CD14-positive monocyte (primary cell): ENCODE data around the gene CDH13. TPM values are rescaled to one million over a fixed set of nuclear protein-coding genes. Genes with fewer than 3 reads are reported as not detected.

Experiments used
- DNase-seq, 3 donors: peaks; one replicate each; pipeline ENCODE4 v3.0.0-alpha.2; 2011 to 2022
- H2AFZ ChIP-seq: 2 replicates; pipeline ENCODE4 v1.6.0; 2012; ENCODE audit warnings: mild to moderate bottlenecking, low read depth, low read length, inconsistent platforms; ENCODE audit not compliant: insufficient read depth, poor library complexity, severe bottlenecking
- H3K27ac ChIP-seq, 2 donors: 1 replicate in 1 of 2; 2 replicates in 1 of 2; pipeline ENCODE4 v1.5.1; 2012 to 2013; ENCODE audit warnings: low read length in 2 of 2, control low read depth in 1 of 2, inconsistent platforms in 1 of 2, low read depth in 1 of 2, mild to moderate bottlenecking in 1 of 2
- H3K27me3 ChIP-seq, 2 donors: one replicate each; pipeline versions ENCODE4 v1.6.0 to v1.6.1; 2011 to 2013; ENCODE audit warnings: low read length in 2 of 2; ENCODE audit not compliant: control insufficient read depth in 2 of 2, insufficient read depth in 2 of 2
- H3K36me3 ChIP-seq, 2 donors: replicated peaks in 1 of 2; 1 replicate in 1 of 2; 2 replicates in 1 of 2; pipeline versions ENCODE4 v1.5.1 to v1.6.1; 2012 to 2013; ENCODE audit warnings: low read length in 2 of 2, control low read depth in 1 of 2, inconsistent platforms in 1 of 2, mild to moderate bottlenecking in 1 of 2; ENCODE audit not compliant: insufficient read depth in 2 of 2, control insufficient read depth in 1 of 2
- H3K4me1 ChIP-seq, 2 donors: 1 replicate in 1 of 2; 2 replicates in 1 of 2; pipeline versions ENCODE4 v1.5.1 to v1.6.1; 2012 to 2013; ENCODE audit warnings: low read length in 2 of 2, control low read depth in 1 of 2, inconsistent platforms in 1 of 2, mild to moderate bottlenecking in 1 of 2, moderate library complexity in 1 of 2; ENCODE audit not compliant: insufficient read depth in 2 of 2, control insufficient read depth in 1 of 2
- H3K4me2 ChIP-seq: replicated peaks from 2 replicates; pipeline ENCODE3; 2012; ENCODE audit warnings: low read length, moderate library complexity, mild to moderate bottlenecking; ENCODE audit not compliant: poor library complexity, severe bottlenecking; ENCODE audit errors: extremely low read depth
- H3K4me3 ChIP-seq, 3 experiments: fragments of 200-600 bp in 1 of 3; sonication (generic) in 1 of 3; replicated peaks in 1 of 3; 1 replicate in 2 of 3; 2 replicates in 1 of 3; pipeline ENCODE4 v1.5.1; 2011 to 2013; ENCODE audit warnings: low read length in 3 of 3, mild to moderate bottlenecking in 3 of 3, control low read depth in 2 of 3, low read depth in 2 of 3, inconsistent platforms in 1 of 3, moderate library complexity in 1 of 3
- H3K79me2 ChIP-seq: 2 replicates; pipeline ENCODE4 v1.6.0; 2012; ENCODE audit warnings: mild to moderate bottlenecking, control low read depth, inconsistent platforms, low read length, moderate library complexity; ENCODE audit not compliant: insufficient read depth
- H3K9ac ChIP-seq: 2 replicates; pipeline ENCODE4 v1.6.0; 2017; ENCODE audit warnings: low read length, mild to moderate bottlenecking; ENCODE audit not compliant: insufficient read depth, poor library complexity, severe bottlenecking
- H3K9me3 ChIP-seq, 2 donors: replicated peaks in 1 of 2; 1 replicate in 1 of 2; 2 replicates in 1 of 2; pipeline versions ENCODE4 v1.5.1 to v1.6.1; 2012 to 2013; ENCODE audit warnings: low read length in 2 of 2, control low read depth in 1 of 2; ENCODE audit not compliant: control insufficient read depth in 1 of 2, insufficient read depth in 1 of 2
- H4K20me1 ChIP-seq: 2 replicates; pipeline ENCODE4 v1.6.0; 2012; ENCODE audit warnings: mild to moderate bottlenecking, low read length, control low read depth, moderate library complexity; ENCODE audit not compliant: insufficient read depth
- H3K27ac Mint-ChIP-seq, 7 donors: one replicate each; pipeline ENCODE4 v1.8.0; 2020; ENCODE audit warnings: mild to moderate bottlenecking in 7 of 7, mixed read lengths in 7 of 7, moderate library complexity in 6 of 7, inconsistent platforms in 2 of 7
- H3K27me3 Mint-ChIP-seq, 3 donors: one replicate each; pipeline ENCODE4 v1.8.0; 2021 to 2022; ENCODE audit warnings: low read depth in 3 of 3, mild to moderate bottlenecking in 3 of 3, mixed read lengths in 3 of 3, moderate library complexity in 3 of 3, inconsistent platforms in 1 of 3
- H3K36me3 Mint-ChIP-seq, 2 donors: one replicate each; pipeline ENCODE4 v1.8.0; 2020; ENCODE audit warnings: mixed read lengths in 2 of 2, inconsistent platforms in 1 of 2, mild to moderate bottlenecking in 1 of 2
- H3K4me1 Mint-ChIP-seq: one replicate; pipeline ENCODE4 v1.8.0; 2020; ENCODE audit warnings: mild to moderate bottlenecking, mixed read lengths
- H3K4me3 Mint-ChIP-seq, 2 donors: one replicate each; pipeline ENCODE4 v1.8.0; 2020; ENCODE audit warnings: mild to moderate bottlenecking in 2 of 2, mixed read lengths in 2 of 2, moderate library complexity in 1 of 2
- H3K9me3 Mint-ChIP-seq, 7 donors: one replicate each; pipeline ENCODE4 v1.8.0; 2020 to 2022; ENCODE audit warnings: mixed read lengths in 7 of 7, mild to moderate bottlenecking in 6 of 7, moderate library complexity in 6 of 7, inconsistent platforms in 2 of 7
- CTCF ChIP-seq: fragments of 200-600 bp; IDR thresholded peaks from one replicate; pipeline ENCODE4 v1.8.0; 2022; ENCODE audit warnings: antibody characterized with exemption, mild to moderate bottlenecking
- WGBS: methylation state at CpG from one replicate; pipeline ENCODE4 v1.1.5; 2013; ENCODE audit warnings: missing lambda C conversion rate; ENCODE audit not compliant: insufficient coverage; 5-methylcytosine and 5-hydroxymethylcytosine counted together
- intact Hi-C, 2 donors: fragments of 100-400 bp; cut with micrococcal nuclease; formaldehyde crosslinking; loops; one replicate each; pipeline versions ENCODE4 v1.15.0 to v1.15.1; 2023
- polyA plus RNA-seq, 3 donors: library from polyadenylated mRNA; depleted of rRNA in 1 of 3; unstranded in 2 of 3; stranded (reverse) in 1 of 3; fragments of 300-500 nt in 2 of 3; fragments of >200 nt in 1 of 3; fragmentation: Illumina TruSeq in 2 of 3; gene quantifications; 1 replicate in 2 of 3; 2 replicates in 1 of 3; pipeline ENCODE4 v1.2.3, GENCODE V29; 2012 to 2021

CDH13 gene
- polyA plus RNA-seq, 3 donors, result 0.13 to 0.19 TPM; not detected in 1

DNA sequence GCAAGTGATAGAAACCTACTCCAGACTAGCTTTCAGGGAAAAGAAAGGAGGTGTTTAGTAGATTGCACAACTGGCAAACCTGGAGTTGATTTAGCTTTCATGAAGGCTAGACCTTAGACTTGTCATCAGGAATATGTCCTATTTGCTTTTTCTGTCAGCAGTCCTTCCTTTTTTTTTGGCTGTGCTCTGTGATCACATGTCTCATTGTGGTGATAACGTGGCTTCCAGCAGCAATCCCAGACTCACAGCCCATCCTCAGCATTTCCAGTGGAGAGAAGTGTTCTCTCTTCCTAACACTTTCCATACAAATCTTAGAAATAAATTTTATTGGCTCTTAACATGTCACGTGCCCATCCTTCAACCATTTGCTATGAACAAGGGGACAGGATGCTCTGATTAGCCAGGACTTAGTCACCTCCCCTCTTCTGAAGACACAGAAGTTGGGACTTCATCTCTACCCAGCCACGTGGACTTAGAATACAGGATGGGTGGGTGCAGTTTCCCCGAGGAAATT, 74.7 kb downstream of the CDH13 start:
- 100% methylated on average over 1 of the region's 4 CpGs for WGBS
- H3K4me1 ChIP-seq, result no peaks in the 10 kb centered on the region
- DNase-seq, result no peak
- H3K36me3 ChIP-seq, result no peaks in the 10 kb centered on the region
- H3K4me3 ChIP-seq, result no peak overlapping the region
- Mint-ChIP-seq H3K27me3 (peaks cover 1 to 4% (median 2%) of the 10 kb centered on the region in 3 donors), H3K4me3 (no peak overlapping the region), H3K9me3 (peaks cover 0 to 5% (median 0%) of the 10 kb centered on the region in 7 donors), H3K36me3 (no peaks in the 10 kb centered on the region), H3K4me1 (no peaks in the 10 kb centered on the region), H3K27ac (no peak overlapping the region)
- intact Hi-C loops, result no loop called here
- H3K27me3 ChIP-seq, result no peaks in the 10 kb centered on the region
- TF ChIP-seq CTCF, result no peak
- H3K79me2 ChIP-seq, result no peaks in the 10 kb centered on the region
- H3K4me2 ChIP-seq, result no peak overlapping the region
- no peak overlapping the region for H3K27ac ChIP-seq
- no peak overlapping the region for H2AFZ ChIP-seq
- no peak overlapping the region for H3K9ac ChIP-seq
- no peaks in the 10 kb centered on the region for H3K9me3 ChIP-seq
- no peaks in the 10 kb centered on the region for H4K20me1 ChIP-seq

- no peaks in the 10 kb centered on the region for H3K9me3 ChIP-seq
- H3K27me3 Mint-ChIP-seq, result peaks cover 1 to 7% (median 2%) of the 10 kb centered on the region in 3 donors
- no peak for TF ChIP-seq CTCF
Measured at GRCh38 chr16:82703161-82703560, 76.4 kb downstream of the CDH13 start.

More at GRCh38 chr16:82703161-82703560, 76.4 kb downstream of the CDH13 start:
- Mint-ChIP-seq H3K9me3 (peaks cover 0 to 2% (median 0%) of the 10 kb centered on the region in 7 donors), H3K4me3 (no peak overlapping the region), H3K36me3 (no peaks in the 10 kb centered on the region), H3K27ac (no peak overlapping the region), H3K4me1 (no peaks in the 10 kb centered on the region)
- Histone ChIP-seq H3K4me2 (no peak overlapping the region), H3K4me3 (no peak overlapping the region), H3K36me3 (no peaks in the 10 kb centered on the region), H3K9ac (no peak overlapping the region), H3K79me2 (no peaks in the 10 kb centered on the region), H4K20me1 (no peaks in the 10 kb centered on the region), H3K27me3 (no peaks in the 10 kb centered on the region), H3K4me1 (no peaks in the 10 kb centered on the region), H2AFZ (no peak overlapping the region), H3K27ac (no peak overlapping the region)
- DNase-seq, result no peak
- 100% methylated on average over 1 of the region's 2 CpGs for WGBS
- intact Hi-C loops, result no loop called here
